SK-N-SH (cell line): ENCODE results near the gene DMRT1. TPM values are rescaled to one million over a fixed set of nuclear protein-coding genes. Genes with fewer than 3 reads are reported as not detected.

Experiments used
- CTCF ChIA-PET: fragments of 300-600, 350-600 bp; formaldehyde crosslinking; extraction: SDS; loops from one replicate; lab custom pipeline; 2021; lab: Yijun Ruan, JAX
- POLR2A ChIA-PET: fragments of 350-600 bp; sonication (Branson Sonifier 250); formaldehyde crosslinking; extraction: SDS; loops from one replicate; lab custom pipeline; 2020; ENCODE audit warnings: antibody characterized with exemption, inconsistent platforms; lab: Yijun Ruan, JAX
- DNase-seq: peaks from one replicate; pipeline ENCODE4 v3.0.0; 2012
- H2AFZ ChIP-seq: fragments of 200-600 bp; sonication (generic); 2 replicates; pipeline ENCODE4 v1.8.1; 2016; ENCODE audit warnings: antibody characterized with exemption, mild to moderate bottlenecking, low read depth
- H3F3A ChIP-seq: fragments of 200-600 bp; sonication (generic); replicated peaks from 2 replicates; pipeline ENCODE3; 2016; ENCODE audit warnings: antibody characterized with exemption, mild to moderate bottlenecking; ENCODE audit not compliant: insufficient read depth
- H3K27ac ChIP-seq, 2 experiments: fragments of 200-500 bp in 1 of 2; fragments of 200-600 bp in 1 of 2; sonication (Bioruptor generic) in 1 of 2; sonication (generic), shearing (Covaris generic) in 1 of 2; 2 replicates each; pipeline versions ENCODE4 v1.5.1 to v1.6.1; 2014 to 2016; ENCODE audit warnings: low read depth in 2 of 2, inconsistent platforms in 1 of 2, low read length in 1 of 2, mild to moderate bottlenecking in 1 of 2, mixed read lengths in 1 of 2
- H3K27me3 ChIP-seq: fragments of 200-600 bp; sonication (generic), shearing (Covaris generic); 2 replicates; pipeline ENCODE4 v1.6.1; 2016; ENCODE audit warnings: mixed run types; ENCODE audit not compliant: insufficient read depth
- H3K36me3 ChIP-seq, 2 experiments: fragments of 200-500 bp in 1 of 2; fragments of 200-600 bp in 1 of 2; sonication (Bioruptor generic) in 1 of 2; sonication (generic) in 1 of 2; replicated peaks in 1 of 2; 2 replicates each; pipeline versions ENCODE3 to v1.5.1; 2014 to 2016; ENCODE audit warnings: low read length in 1 of 2, mild to moderate bottlenecking in 1 of 2; ENCODE audit not compliant: insufficient read depth in 2 of 2, control insufficient read depth in 1 of 2
- H3K4me1 ChIP-seq, 2 experiments: fragments of 200-500 bp in 1 of 2; fragments of 200-600 bp in 1 of 2; sonication (Bioruptor generic) in 1 of 2; sonication (generic), shearing (Covaris generic) in 1 of 2; 2 replicates each; pipeline versions ENCODE4 v1.5.1 to v1.6.1; 2014 to 2016; ENCODE audit warnings: low read depth in 1 of 2, low read length in 1 of 2, mixed run types in 1 of 2; ENCODE audit not compliant: insufficient read depth in 2 of 2, control insufficient read depth in 1 of 2
- H3K4me2 ChIP-seq: fragments of 200-600 bp; sonication (generic), shearing (Covaris generic); 2 replicates; pipeline ENCODE4 v1.6.1; 2017; ENCODE audit warnings: mixed run types
- H3K4me3 ChIP-seq, 2 experiments: fragments of 200-500 bp in 1 of 2; fragments of 200-600 bp in 1 of 2; sonication (Bioruptor generic) in 1 of 2; sonication (generic), shearing (Covaris generic) in 1 of 2; 2 replicates each; pipeline versions ENCODE4 v1.5.1 to v1.8.1; 2014 to 2016; ENCODE audit warnings: low read depth in 2 of 2, inconsistent platforms in 1 of 2, low read length in 1 of 2, mild to moderate bottlenecking in 1 of 2, mixed read lengths in 1 of 2, moderate library complexity in 1 of 2
- H3K79me2 ChIP-seq: fragments of 200-600 bp; sonication (generic); 2 replicates; pipeline ENCODE4 v1.8.1; 2017; ENCODE audit warnings: mild to moderate bottlenecking; ENCODE audit not compliant: insufficient read depth
- H3K9ac ChIP-seq: fragments of 200-600 bp; sonication (generic); 2 replicates; pipeline ENCODE4 v1.6.1; 2017; ENCODE audit warnings: mixed run types
- H3K9me2 ChIP-seq: fragments of 200-600 bp; sonication (generic); 2 replicates; pipeline ENCODE4 v1.6.1; 2017; ENCODE audit warnings: mixed run types
- H3K9me3 ChIP-seq: fragments of 200-600 bp; sonication (generic); 2 replicates; pipeline ENCODE4 v1.6.1; 2017; ENCODE audit warnings: mixed run types, mild to moderate bottlenecking, moderate library complexity
- H4K20me1 ChIP-seq: fragments of 200-600 bp; sonication (generic); 2 replicates; pipeline ENCODE4 v1.6.1; 2017; ENCODE audit warnings: mild to moderate bottlenecking, mixed run types; ENCODE audit not compliant: insufficient read depth
- ELF1 ChIP-seq: IDR thresholded peaks from 2 replicates; pipeline ENCODE4 v1.4.0; 2012
- EP300 ChIP-seq, 2 experiments: IDR thresholded peaks; 2 replicates each; pipeline versions ENCODE4 v1.4.0 to v1.6.1; 2012; ENCODE audit warnings: borderline replicate concordance in 1 of 2, low read depth in 1 of 2, low read length in 1 of 2
- FOXJ3 ChIP-seq: sonication (generic); formaldehyde crosslinking; IDR thresholded peaks from 2 replicates; pipeline ENCODE4 v1.5.1; 2020; ENCODE audit warnings: mild to moderate bottlenecking, missing genetic modification reagents
- FOXM1 ChIP-seq: IDR thresholded peaks from 2 replicates; pipeline ENCODE4 v1.4.0; 2012; ENCODE audit warnings: low read depth, mild to moderate bottlenecking
- JUND ChIP-seq: IDR thresholded peaks from 2 replicates; pipeline ENCODE4 v1.4.0; 2012
- MEF2A ChIP-seq: IDR thresholded peaks from 2 replicates; pipeline ENCODE4 v1.4.0; 2012; ENCODE audit warnings: low read depth, borderline replicate concordance
- MXI1 ChIP-seq: IDR thresholded peaks from 2 replicates; pipeline ENCODE4 v1.6.1; 2012; ENCODE audit warnings: mild to moderate bottlenecking, low read depth, low read length, improper control_type of control experiment
- NFIC ChIP-seq: IDR thresholded peaks from 2 replicates; pipeline ENCODE4 v1.4.0; 2012; ENCODE audit warnings: borderline replicate concordance
- NRF1 ChIP-seq: IDR thresholded peaks from 2 replicates; pipeline ENCODE4 v1.6.1; 2012; ENCODE audit warnings: low read depth, mild to moderate bottlenecking, low read length
- RAD21 ChIP-seq: IDR thresholded peaks from 2 replicates; pipeline ENCODE4 v1.6.1; 2012; ENCODE audit warnings: mild to moderate bottlenecking, low read length
- RCOR1 ChIP-seq: fragments of 150-350 bp; IDR thresholded peaks from 2 replicates; pipeline ENCODE4 v1.6.1; 2017; ENCODE audit warnings: antibody characterized with exemption, low read length
- SIN3A ChIP-seq: IDR thresholded peaks from 2 replicates; pipeline ENCODE4 v1.6.1; 2012; ENCODE audit warnings: low read depth, mild to moderate bottlenecking, low read length, moderate library complexity, borderline replicate concordance
- TCF12 ChIP-seq: IDR thresholded peaks from 2 replicates; pipeline ENCODE4 v1.4.0; 2012
- TEAD4 ChIP-seq: IDR thresholded peaks from 2 replicates; pipeline ENCODE4 v1.4.0; 2012; ENCODE audit warnings: mild to moderate bottlenecking, borderline replicate concordance; ENCODE audit not compliant: insufficient read depth
- WGBS: methylation state at CpG from one replicate; pipeline ENCODE4 v1.1.6; 2017; ENCODE audit warnings: low lambda C conversion rate; 5-methylcytosine and 5-hydroxymethylcytosine counted together
- polyA plus RNA-seq, 3 experiments: library from polyadenylated mRNA; depleted of rRNA; stranded (reverse); fragments of >200 nt; gene quantifications; 2 replicates each; pipeline ENCODE4 v1.2.3, GENCODE V29; 2012
- TF ChIP-seq, protein P1 (sequence below): IDR thresholded peaks from 2 replicates; pipeline ENCODE4 v1.4.0; 2012; ENCODE audit warnings: low read depth, borderline replicate concordance
- TF ChIP-seq, protein P2 (sequence below): IDR thresholded peaks from 2 replicates; pipeline ENCODE4 v1.6.1; 2012; ENCODE audit warnings: mild to moderate bottlenecking, low read depth, low read length, moderate library complexity

DMRT1 gene
- polyA plus RNA-seq, 1 of the 3 experiments (the other 2 are of a cell fraction), result not detected

DNA sequence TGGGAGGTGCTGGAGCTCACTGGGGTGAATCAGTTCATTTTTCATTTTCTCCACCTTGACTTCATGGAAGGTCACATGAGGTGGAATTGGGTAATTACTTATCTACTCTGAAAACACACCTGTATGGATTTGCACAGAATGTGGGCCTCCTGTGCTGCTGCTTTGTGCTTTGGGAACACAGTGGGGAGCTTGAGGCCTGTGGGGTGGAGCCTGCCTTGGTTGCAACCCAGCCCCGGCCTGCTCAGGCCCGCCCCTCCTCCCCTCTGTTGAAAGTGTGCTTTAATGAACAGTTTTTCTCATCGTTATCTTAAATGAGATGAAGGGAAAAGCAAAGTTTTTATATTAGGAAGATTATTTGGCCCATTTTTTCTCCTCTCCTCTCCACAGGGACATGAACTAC lies 106.5 kb downstream of the DMRT1 start:
- Histone ChIP-seq H3K79me2 (no peaks in the 10 kb centered on the region), H3K4me2 (no peak overlapping the region), H4K20me1 (no peaks in the 10 kb centered on the region), H3F3A (no peaks in the 10 kb centered on the region), H2AFZ (no peak overlapping the region), H3K27me3 (peaks cover 8% of the 10 kb centered on the region; the same call in 1 of the 2 replicates), H3K4me3 (no peak overlapping the region), H3K9me2 (no peaks in the 10 kb centered on the region), H3K9ac (no peak overlapping the region), H3K27ac (no peak overlapping the region), H3K9me3 (no peaks in the 10 kb centered on the region), H3K4me1 (no peaks in the 10 kb centered on the region), H3K36me3 (no peaks in the 10 kb centered on the region)
- DNase-seq, result no peak
- no peak for TF ChIP-seq EP300 (IDR thresholded peaks at IDR 0.05; ENCODE audit: borderline replicate concordance in 1 of 2, low read depth in 1 of 2, low read length in 1 of 2)
- TF ChIP-seq RCOR1, result no peak
- TF ChIP-seq ELF1, result no peak
- no peak for TF ChIP-seq JUND
- TF ChIP-seq, protein P1, sequence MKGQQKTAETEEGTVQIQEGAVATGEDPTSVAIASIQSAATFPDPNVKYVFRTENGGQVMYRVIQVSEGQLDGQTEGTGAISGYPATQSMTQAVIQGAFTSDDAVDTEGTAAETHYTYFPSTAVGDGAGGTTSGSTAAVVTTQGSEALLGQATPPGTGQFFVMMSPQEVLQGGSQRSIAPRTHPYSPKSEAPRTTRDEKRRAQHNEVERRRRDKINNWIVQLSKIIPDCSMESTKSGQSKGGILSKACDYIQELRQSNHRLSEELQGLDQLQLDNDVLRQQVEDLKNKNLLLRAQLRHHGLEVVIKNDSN, result no peak
- no peak for TF ChIP-seq FOXM1
- no peak for TF ChIP-seq RAD21
- CTCF ChIA-PET, result no interaction called here
- POLR2A ChIA-PET, result no interaction called here
- 2% methylated on average over 3 of the region's 3 CpGs for WGBS

DNA sequence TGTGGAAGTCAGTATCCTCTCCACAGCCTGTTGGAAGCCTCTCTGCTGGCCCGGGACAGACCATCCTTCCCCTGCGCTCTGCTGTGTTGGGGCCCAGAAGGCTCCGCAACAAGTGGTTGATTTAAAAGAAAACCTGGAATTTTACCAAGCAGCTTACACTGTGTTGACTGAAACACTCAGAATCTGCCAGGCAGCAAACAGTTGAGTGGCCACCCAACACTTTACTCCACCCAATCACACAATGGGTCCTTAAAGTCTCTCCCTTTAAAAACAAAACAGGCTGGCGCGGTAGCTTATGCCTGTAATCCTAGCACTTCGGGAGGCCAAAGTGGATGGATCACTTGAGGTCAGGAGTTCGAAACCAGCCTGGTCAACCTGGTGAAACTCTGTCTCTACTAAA lies 107.0 kb downstream of the DMRT1 start:
- DNase-seq, result no peak
- no peak overlapping the region for H3K4me3 ChIP-seq
- no peak overlapping the region for H3K4me2 ChIP-seq
- no peaks in the 10 kb centered on the region for H4K20me1 ChIP-seq
- no peak overlapping the region for H3K9ac ChIP-seq
- H3K36me3 ChIP-seq, result no peaks in the 10 kb centered on the region
- ChIA-PET POLR2A (no interaction called here), CTCF (no interaction called here)
- H2AFZ ChIP-seq, result no peak overlapping the region
- WGBS, result 14% methylated on average over 7 of the region's 7 CpGs
- H3K27ac ChIP-seq, result no peak overlapping the region
- no peak for TF ChIP-seq JUND
- TF ChIP-seq, protein P1, result no peak
- TF ChIP-seq SIN3A, result no peak
- TF ChIP-seq TEAD4, result no peak
- no peak for TF ChIP-seq MEF2A
- no peak for TF ChIP-seq TCF12
- TF ChIP-seq ELF1, result no peak
- no peak for TF ChIP-seq MXI1
- no peak for TF ChIP-seq NRF1
- TF ChIP-seq NFIC, result no peak
- TF ChIP-seq RAD21, result no peak
- TF ChIP-seq, protein P2, sequence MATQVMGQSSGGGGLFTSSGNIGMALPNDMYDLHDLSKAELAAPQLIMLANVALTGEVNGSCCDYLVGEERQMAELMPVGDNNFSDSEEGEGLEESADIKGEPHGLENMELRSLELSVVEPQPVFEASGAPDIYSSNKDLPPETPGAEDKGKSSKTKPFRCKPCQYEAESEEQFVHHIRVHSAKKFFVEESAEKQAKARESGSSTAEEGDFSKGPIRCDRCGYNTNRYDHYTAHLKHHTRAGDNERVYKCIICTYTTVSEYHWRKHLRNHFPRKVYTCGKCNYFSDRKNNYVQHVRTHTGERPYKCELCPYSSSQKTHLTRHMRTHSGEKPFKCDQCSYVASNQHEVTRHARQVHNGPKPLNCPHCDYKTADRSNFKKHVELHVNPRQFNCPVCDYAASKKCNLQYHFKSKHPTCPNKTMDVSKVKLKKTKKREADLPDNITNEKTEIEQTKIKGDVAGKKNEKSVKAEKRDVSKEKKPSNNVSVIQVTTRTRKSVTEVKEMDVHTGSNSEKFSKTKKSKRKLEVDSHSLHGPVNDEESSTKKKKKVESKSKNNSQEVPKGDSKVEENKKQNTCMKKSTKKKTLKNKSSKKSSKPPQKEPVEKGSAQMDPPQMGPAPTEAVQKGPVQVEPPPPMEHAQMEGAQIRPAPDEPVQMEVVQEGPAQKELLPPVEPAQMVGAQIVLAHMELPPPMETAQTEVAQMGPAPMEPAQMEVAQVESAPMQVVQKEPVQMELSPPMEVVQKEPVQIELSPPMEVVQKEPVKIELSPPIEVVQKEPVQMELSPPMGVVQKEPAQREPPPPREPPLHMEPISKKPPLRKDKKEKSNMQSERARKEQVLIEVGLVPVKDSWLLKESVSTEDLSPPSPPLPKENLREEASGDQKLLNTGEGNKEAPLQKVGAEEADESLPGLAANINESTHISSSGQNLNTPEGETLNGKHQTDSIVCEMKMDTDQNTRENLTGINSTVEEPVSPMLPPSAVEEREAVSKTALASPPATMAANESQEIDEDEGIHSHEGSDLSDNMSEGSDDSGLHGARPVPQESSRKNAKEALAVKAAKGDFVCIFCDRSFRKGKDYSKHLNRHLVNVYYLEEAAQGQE, result no peak
- TF ChIP-seq FOXJ3 (CRISPR knock-in tag), result no peak
- no peaks in the 10 kb centered on the region for H3K9me2 ChIP-seq
- peaks cover 11% of the 10 kb centered on the region; the same call in 1 of the 2 replicates for H3K27me3 ChIP-seq
- H3K4me1 ChIP-seq, result no peaks in the 10 kb centered on the region
- no peaks in the 10 kb centered on the region for H3F3A ChIP-seq
- no peaks in the 10 kb centered on the region for H3K9me3 ChIP-seq
- no peaks in the 10 kb centered on the region for H3K79me2 ChIP-seq
